GM19023 (cell line): Measurements from ENCODE around the gene SURF1.
A peak's percentile ranks its signal among the peaks of the same experiment; 100 is the strongest.
"Not testable (repeated sequence)": the region's sequence is repeated elsewhere in the genome, so short reads cannot be mapped to it uniquely, and the experiment has no call there.

Source experiments
- ATAC-seq: cut with Tn5 transposase; IDR thresholded peaks from one replicate; pipeline ENCODE4 v1.9.1; 2021; ENCODE audit warnings: mild to moderate bottlenecking, moderate library complexity; ENCODE audit not compliant: unreplicated experiment

SURF1 gene

GRCh38 chr9:133356391-133357091 is at the start of gene SURF1, which contains the start of gene SURF2:
Gene SURF1 (minus strand): TSS chr9:133356487. CDS start chr9:133356453, 34 bp downstream.
Gene SURF2 (plus strand): TSS chr9:133356550. CDS start chr9:133356593, 43 bp downstream.
- ATAC-seq, result peak; percentile 62

GRCh38 chr9:133405508-133406438 is 49.5 kb upstream of the SURF1 start:
- no peak for ATAC-seq

DNA sequence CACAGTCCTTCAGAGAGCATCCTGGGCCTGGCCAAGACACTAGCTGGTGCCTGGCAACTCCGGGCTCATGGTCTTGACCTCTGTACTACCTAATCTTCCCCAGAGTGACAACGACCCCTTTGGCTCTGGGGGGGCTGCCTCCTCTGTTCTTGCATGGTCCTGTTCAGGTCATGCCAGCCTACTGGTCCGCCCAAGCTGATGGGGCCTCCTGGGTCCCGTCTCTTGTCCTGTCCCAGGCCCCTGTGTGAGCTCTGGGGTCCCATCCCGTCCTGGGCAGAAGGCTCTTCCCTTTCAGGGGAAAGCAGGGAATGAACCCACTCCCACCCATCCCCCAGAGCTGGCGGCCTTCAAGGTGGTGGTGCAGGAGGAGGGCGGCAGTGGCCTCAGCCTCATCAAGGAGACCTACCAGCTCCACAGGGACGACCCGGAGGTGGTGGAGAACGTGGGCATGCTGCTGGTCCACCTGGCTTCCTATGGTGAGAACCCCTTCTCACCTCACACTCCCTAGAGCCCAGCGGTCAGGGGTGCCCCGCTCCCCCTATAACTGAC is 48.2 kb upstream of the SURF1 start:
- no peak for ATAC-seq

DNA sequence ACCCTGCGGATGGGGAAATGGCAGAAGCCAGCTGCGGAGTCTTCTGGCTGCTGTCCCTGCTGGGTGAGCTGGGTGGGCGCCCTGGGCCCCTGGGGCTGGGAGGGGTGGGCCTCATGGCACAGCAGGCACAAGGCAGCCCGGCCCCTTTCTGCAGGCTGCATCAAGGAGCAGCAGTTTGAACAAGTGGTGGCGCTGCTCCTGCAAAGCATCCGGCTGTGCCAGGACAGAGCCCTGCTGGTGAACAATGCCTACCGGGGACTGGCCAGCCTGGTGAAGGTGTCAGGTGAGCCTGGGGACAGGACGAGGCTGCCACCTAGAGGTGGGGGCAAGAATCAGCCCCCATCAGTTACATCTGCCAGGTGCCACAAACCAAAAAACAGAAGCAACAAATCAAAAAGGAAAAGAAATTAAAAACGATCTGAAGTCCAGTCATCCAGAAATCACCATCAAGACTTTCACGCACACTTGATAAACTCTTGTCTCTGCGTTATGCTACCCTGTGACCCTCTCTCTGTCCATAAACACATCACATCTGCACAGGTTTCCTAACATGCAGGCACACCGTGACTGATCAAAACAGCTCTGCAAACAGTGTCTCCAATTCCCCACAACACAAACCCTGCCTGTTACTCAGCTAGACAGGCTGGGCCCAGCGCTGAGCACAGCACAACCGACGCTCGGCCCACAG is 47.6 kb upstream of the SURF1 start:
- no peak for ATAC-seq

GRCh38 chr9:133402689-133403088 is 46.4 kb upstream of the SURF1 start:
- no peak for ATAC-seq

GRCh38 chr9:133401588-133401987 is 45.3 kb upstream of the SURF1 start:
- no peak for ATAC-seq

DNA sequence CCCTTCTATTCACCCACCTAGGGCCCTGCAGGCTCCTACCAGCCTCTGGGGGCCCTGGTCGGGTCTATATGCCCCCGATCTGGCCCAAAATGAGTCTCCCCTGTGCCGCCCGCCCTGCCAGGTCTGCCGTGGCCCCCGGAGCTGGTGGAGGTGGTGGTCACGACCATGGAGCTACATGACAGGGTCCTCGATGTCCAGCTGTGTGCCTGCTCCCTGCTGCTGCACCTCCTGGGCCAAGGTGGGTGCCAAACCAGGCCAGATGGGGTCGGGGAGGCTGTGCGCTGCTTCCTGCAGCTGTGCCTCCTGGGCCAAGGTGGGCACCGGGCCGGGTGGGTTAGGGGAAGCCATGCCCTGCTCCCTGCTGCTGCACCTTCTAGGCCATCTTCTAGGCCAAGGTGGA is 44.0 kb upstream of the SURF1 start:
- ATAC-seq, result no peak

DNA sequence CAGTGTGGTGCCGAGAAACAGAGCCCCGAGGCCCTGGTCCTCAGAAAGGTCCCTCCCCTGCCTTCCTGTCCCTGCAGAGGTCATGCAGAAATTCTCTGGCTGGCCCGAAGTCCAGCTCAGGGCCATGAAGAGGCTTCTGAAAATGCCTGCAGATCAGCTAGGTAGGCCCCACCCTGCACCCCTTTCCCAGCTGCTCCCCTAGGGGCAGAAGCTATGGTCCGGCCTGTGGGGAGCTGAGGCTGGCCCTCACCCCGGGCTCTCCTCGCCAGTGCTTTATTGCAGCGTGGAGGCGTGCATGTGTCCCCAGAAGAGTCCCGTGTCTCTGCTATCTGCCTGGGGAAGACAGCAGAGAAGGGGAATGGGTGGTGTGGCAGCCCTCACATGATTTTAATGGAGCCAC is 41.6 kb upstream of the SURF1 start:
- no peak for ATAC-seq

DNA sequence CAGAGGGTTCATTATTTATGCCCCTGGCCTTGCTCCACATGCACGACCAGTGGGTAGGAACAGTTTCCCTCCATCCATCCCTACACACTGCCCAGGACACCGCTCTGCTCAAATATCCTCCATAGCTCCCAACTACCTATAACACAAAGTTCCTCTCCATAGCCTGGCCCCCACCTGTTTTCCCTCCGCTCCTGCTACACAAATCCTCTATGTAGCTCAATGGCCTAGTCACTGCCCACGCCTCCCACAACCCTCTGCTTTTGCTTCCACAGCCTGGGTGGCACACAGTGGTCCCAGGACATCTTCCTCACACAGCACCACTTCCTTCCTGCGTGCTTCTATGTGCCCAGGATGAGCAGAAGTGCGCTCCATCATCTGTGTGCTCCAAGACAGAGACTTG is 41.1 kb upstream of the SURF1 start:
- ATAC-seq, result no peak

GRCh38 chr9:133396952-133397351 is 40.7 kb upstream of the SURF1 start:
- ATAC-seq, result no peak

DNA sequence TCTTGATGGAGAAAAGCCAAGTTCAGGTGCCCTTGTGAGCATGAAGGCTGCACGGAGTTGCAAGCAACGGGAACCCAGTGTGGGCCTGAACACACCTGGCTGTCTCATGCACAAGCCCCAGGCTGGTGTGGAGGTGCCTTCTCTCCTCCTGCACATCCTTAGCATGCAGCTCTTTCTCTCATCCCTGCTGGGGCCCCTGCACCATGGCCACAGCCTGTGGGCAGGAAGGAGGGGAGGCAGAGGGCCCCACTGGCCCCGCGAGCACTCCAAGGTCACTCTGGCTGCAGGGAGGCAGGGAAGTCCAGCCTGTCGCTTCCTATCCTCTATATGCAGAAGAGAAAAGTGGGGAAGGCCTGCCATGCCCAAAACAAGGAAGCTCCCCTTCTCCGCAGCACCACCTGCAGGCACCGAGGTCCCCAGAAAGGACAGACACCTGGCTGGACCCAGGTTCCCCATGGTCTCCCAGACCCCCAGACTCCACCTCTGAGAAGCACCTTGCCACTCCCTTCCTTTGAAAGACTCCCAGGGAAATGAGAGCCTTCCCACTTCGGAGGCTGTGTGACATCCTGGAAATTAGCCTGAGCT is 38.5 kb upstream of the SURF1 start:
- no peak for ATAC-seq

DNA sequence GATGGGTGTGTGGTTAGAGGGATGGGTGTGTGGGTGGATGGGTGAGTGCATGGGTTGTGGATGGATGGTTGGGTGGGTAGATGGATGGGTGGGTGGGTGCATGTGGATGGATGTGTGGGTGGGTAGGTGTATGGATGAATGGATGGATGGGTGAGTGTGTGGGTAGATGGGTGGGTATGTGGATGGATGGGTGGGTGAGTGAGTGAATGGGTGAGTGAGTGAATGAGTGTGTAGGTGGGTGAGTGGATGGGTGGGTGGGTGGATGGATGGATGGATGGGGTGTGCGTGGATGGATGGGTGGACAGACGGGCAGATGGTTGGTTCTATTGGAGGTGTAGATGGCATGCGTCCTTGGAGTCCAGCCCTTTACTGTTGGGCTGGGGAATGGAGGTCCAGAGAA is 37.1 kb upstream of the SURF1 start:
- no peak for ATAC-seq

DNA sequence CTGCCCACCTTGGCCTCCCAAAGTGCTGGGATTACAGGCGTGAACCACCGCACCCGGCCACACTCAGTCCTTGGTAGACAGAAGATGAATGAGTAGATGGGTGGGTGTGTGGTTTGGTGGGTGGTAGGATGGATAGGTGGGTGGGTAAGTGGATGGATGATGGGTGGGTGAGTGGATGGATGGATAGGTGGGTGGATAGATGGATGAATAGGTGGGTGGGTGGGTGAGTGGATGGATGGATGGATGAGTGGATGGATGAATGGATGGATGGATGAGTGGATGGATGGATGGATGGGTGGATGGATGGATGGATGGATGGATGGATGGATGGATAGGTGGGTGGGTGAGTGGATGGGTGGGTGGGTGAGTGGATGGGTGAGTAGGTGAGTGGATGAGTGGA is 36.0 kb upstream of the SURF1 start:
- not testable (repeated sequence) for ATAC-seq

- ATAC-seq, result not testable (repeated sequence)
Measured at GRCh38 chr9:133391449-133391848, 35.2 kb upstream of the SURF1 start.

DNA sequence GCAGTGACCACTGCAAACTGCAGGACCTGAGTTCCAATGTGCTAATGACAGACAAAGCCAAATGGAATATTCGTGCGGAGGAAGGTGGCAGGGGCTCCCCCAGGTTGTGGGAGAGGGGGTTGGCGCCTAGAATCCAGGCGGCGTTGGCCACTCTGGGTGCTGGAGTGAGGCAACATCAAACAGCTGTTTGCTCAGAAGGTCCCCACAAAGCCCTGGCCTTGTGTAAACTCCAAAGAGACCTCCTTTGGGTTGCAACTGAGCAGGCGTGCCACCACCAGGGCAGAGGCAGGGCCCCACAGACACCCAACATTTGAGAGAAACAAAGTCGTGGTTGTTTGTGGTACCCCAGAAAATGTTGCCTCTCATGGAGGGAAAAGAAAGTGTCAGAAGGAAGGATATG is 34.4 kb upstream of the SURF1 start:
- ATAC-seq, result no peak

DNA sequence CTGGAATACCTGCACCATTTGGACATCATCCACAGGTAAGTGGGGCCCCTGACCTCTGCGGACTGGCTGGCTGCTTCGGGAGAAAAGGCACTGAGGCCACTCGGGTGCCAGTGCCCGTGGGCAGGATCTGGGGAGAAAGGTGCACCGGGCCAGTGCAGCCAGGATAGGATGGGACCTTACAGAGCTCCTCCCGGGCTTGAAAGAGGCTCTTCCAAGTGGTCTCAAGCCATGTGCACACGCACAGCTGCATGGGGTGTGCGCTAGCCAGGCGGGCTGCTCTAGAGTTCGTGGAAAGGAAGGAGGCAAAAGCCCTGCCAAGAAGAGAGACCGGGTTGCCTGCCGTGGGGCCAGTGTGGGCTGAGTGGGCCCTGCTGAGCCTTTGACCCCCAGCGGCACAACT is 33.3 kb upstream of the SURF1 start:
- ATAC-seq, result no peak

DNA sequence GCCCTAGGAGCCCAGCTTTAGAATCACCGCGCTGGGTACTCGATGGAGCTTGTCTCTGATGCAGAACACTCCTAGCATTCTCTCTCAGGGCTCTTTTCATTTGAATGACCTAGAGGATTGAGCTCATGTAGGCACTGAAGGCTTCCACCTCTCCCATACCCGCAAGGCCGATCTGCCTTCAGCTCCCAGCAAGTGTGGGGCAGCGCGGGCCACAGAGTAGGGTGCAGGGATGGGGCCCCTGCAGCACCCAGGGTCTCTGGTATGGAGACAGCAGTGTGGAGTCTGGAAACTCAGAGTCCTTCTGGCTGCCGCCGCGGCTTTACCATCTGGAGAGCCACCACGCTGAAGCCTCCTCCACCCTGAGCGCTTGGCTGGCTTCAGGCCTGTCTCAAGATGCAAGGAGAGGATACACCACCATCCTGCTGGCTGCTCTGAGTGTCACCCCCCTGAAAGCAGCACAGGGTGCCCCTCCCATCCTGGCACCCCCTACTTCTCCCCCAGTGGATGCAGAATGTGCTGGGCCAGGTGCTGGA is 32.8 kb upstream of the SURF1 start:
- no peak for ATAC-seq

DNA sequence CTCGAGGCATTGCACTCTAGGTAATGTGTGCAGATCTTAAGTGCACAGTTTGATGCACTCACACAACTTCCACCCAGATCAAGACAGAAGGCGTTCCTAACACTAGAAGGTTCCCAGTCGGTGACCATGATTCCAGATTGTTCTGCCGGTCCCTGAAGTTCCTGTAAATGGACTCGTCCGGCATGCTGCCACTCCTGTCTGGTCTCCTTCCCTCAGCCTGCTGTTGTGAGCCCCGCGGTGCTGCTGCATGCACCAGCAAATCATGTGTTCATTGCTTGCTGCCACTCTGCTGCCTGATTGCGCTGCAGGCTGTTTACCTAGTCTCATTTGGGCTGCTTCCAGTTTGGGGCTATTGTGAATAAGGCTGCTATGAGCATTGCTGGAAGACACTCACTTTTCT is 31.4 kb upstream of the SURF1 start:
- ATAC-seq, result no peak

- no peak for ATAC-seq
Measured at GRCh38 chr9:133386338-133386737, 30.1 kb upstream of the SURF1 start.

DNA sequence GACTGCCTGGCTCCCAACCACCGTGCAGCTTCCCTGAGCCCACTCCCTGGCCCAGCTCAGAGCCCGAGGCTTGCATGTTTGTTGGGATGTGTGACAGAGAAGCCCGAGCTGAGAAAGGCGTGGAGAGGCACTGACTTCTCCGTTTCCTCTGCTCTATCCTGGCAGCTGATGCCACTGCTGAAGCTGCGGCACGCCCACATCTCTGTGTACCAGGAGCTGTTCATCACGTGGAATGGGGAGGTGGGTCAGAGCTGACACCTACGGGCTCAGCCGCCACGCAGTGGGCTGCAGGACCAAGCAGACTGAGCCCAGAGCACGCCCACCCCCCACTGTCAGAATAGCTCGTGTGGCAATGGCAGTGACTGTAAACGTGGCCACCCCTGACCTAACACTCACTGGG is 29.2 kb upstream of the SURF1 start:
- ATAC-seq, result no peak
